GM23338 (cell line): Measurements from ENCODE around the gene FLNA. TPM values are rescaled to one million over a fixed set of nuclear protein-coding genes. Genes with fewer than 3 reads are reported as not detected.

ENCODE experiments used
- CREB1 ChIP-seq: fragments of 250-450 bp; sonication (Bioruptor Pico); IDR thresholded peaks from 2 replicates; pipeline ENCODE4 v1.5.0; 2020; ENCODE audit warnings: low read depth, mild to moderate bottlenecking, moderate library complexity
- ETS1 ChIP-seq: IDR thresholded peaks from 2 replicates; pipeline ENCODE4 v1.6.1; 2016; ENCODE audit warnings: antibody characterized with exemption
- EZH2 ChIP-seq: fragments of 200-600 bp; sonication (generic); IDR thresholded peaks from one replicate; pipeline ENCODE4 v1.8.0; 2017; ENCODE audit warnings: antibody characterized with exemption, mild to moderate bottlenecking, low read depth; ENCODE audit not compliant: unreplicated experiment
- EZH2phosphoT487 ChIP-seq: fragments of 200-600 bp; sonication (generic); IDR thresholded peaks from one replicate; pipeline ENCODE4 v1.8.1; 2018; ENCODE audit warnings: antibody characterized with exemption; ENCODE audit not compliant: unreplicated experiment
- JUNB ChIP-seq: IDR thresholded peaks from one replicate; pipeline ENCODE4 v1.6.1; 2016; ENCODE audit warnings: antibody characterized with exemption; ENCODE audit not compliant: unreplicated experiment
- POLR2AphosphoS5 ChIP-seq: IDR thresholded peaks from 2 replicates; pipeline ENCODE4 v1.6.1; 2016; ENCODE audit warnings: antibody characterized with exemption, low read depth
- REST ChIP-seq: IDR thresholded peaks from one replicate; pipeline ENCODE4 v1.6.1; 2018; ENCODE audit warnings: antibody characterized with exemption; ENCODE audit not compliant: unreplicated experiment
- STAT1 ChIP-seq: IDR thresholded peaks from one replicate; pipeline ENCODE4 v1.6.1; 2016; ENCODE audit warnings: antibody characterized with exemption; ENCODE audit not compliant: unreplicated experiment
- ZNF331 ChIP-seq: fragments of 250-450 bp; sonication (Bioruptor Pico); IDR thresholded peaks from 2 replicates; pipeline ENCODE4 v1.5.0; 2020; ENCODE audit warnings: low read depth, mild to moderate bottlenecking, moderate library complexity
- ZNF462 ChIP-seq: fragments of 250-450 bp; sonication (Bioruptor Pico); IDR thresholded peaks from 2 replicates; pipeline ENCODE4 v1.5.0; 2020; ENCODE audit warnings: mild to moderate bottlenecking, moderate library complexity
- polyA plus RNA-seq: library from polyadenylated mRNA; unstranded; fragments of >200 nt; fragmentation: Nextera tagmentation; extraction: Ambion mirVana; gene quantifications from 2 replicates; pipeline ENCODE4 v1.2.1, GENCODE V29; 2016
- total RNA-seq: library from RNA; depleted of rRNA; stranded (reverse); fragments of >200 nt; shearing (Covaris generic); gene quantifications from 2 replicates; pipeline ENCODE4 v1.2.3, GENCODE V29; 2014

The FLNA gene
- total and polyA plus RNA-seq, 2 experiments from 2014 or later: 579 to 1,445 TPM

DNA sequence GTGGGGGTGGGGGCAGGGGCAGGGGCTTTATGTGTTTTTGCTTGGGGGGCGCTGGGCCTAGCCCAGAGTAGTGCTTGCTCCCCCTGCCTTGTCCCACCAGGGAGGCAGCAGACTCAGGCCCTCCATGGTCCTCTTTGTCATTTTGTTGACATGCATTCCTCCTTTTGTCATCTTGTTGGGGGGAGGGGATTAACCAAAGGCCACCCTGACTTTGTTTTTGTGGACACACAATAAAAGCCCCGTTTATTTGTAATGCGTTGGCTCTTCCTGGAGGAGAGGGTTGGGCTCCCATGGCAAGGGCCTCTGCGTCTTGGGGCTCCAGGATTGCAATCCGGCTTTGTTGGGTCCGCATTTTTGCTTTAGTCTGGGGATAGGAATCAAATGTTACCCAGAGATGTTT lies 6.8 kb upstream of the FLNA start (continued):
- TF ChIP-seq ZNF462 (CRISPR knock-in tag) (no peak), JUNB (no peak), ETS1 (no peak), EZH2 (no peak), ZNF331 (CRISPR knock-in tag) (no peak), CREB1 (CRISPR knock-in tag) (no peak), REST (no peak), STAT1 (no peak), POLR2AphosphoS5 (no peak), EZH2phosphoT487 (no peak)
